Breast epithelium (tissue), 4 donors: Measurements from ENCODE around the gene PDLIM3. TPM values are rescaled to one million over a fixed set of nuclear protein-coding genes. Genes with fewer than 3 reads are reported as not detected.

ENCODE experiments used
- DNase-seq, 2 donors: peaks; one replicate each; pipeline ENCODE4 v3.0.0-alpha.2; 2019; ENCODE audit warnings: low spot score in 2 of 2
- H3K27ac ChIP-seq, 2 donors: fragments of 200-600 bp; sonication (generic) in 1 of 2; one replicate each; pipeline ENCODE4 v1.5.1; 2016 to 2019; ENCODE audit warnings: mild to moderate bottlenecking in 1 of 2
- H3K27me3 ChIP-seq, 2 donors: fragments of 200-600 bp; sonication (generic) in 1 of 2; one replicate each; pipeline versions ENCODE4 v1.5.1 to v1.6.0; 2017 to 2019; ENCODE audit warnings: control low read depth in 1 of 2, mild to moderate bottlenecking in 1 of 2
- H3K36me3 ChIP-seq: fragments of 200-600 bp; one replicate; pipeline ENCODE4 v1.5.1; 2019
- H3K4me1 ChIP-seq, 2 donors: fragments of 200-600 bp; sonication (generic); one replicate each; pipeline ENCODE4 v1.5.1; 2016 to 2019; ENCODE audit warnings: control low read depth in 1 of 2
- H3K4me3 ChIP-seq, 3 donors: fragments of 200-600 bp; sonication (generic); 1 replicate in 2 of 3; 2 replicates in 1 of 3; pipeline ENCODE4 v1.5.1; 2016 to 2019; ENCODE audit warnings: mild to moderate bottlenecking in 3 of 3, moderate library complexity in 2 of 3
- H3K9me3 ChIP-seq, 2 donors: fragments of 200-600 bp; sonication (generic) in 1 of 2; one replicate each; pipeline ENCODE4 v1.5.1; 2016 to 2019; ENCODE audit warnings: control low read depth in 1 of 2
- POLR2A ChIP-seq: fragments of 450-650 bp; IDR thresholded peaks from one replicate; pipeline ENCODE4 v1.6.1; 2016; ENCODE audit warnings: antibody characterized with exemption, mild to moderate bottlenecking, moderate library complexity
- POLR2AphosphoS5 ChIP-seq, 3 donors: sonication (generic); formaldehyde crosslinking; IDR thresholded peaks; one replicate each; pipeline ENCODE4 v1.6.1; 2017; ENCODE audit warnings: antibody characterized with exemption in 3 of 3
- intact Hi-C: fragments of 100-400 bp; cut with DNase I; formaldehyde crosslinking; loops from one replicate; pipeline ENCODE4 v1.15.1; 2023; ENCODE audit warnings: low total_unique reads
- total RNA-seq, 3 donors: library from RNA; depleted of rRNA; stranded (reverse); fragments of >200 nt; gene quantifications; one replicate each; pipeline ENCODE4 v1.1.0, GENCODE V29; 2016
- TF ChIP-seq, protein P1 (sequence below), 3 donors: fragments of 450-650 bp; IDR thresholded peaks; one replicate each; pipeline ENCODE4 v1.5.1; 2016 to 2017; ENCODE audit warnings: antibody characterized with exemption in 3 of 3, mild to moderate bottlenecking in 3 of 3, moderate library complexity in 3 of 3

Gene PDLIM3
- total RNA-seq, 3 donors from 2014 or later: 25.3 to 181 (median 175) TPM

DNA sequence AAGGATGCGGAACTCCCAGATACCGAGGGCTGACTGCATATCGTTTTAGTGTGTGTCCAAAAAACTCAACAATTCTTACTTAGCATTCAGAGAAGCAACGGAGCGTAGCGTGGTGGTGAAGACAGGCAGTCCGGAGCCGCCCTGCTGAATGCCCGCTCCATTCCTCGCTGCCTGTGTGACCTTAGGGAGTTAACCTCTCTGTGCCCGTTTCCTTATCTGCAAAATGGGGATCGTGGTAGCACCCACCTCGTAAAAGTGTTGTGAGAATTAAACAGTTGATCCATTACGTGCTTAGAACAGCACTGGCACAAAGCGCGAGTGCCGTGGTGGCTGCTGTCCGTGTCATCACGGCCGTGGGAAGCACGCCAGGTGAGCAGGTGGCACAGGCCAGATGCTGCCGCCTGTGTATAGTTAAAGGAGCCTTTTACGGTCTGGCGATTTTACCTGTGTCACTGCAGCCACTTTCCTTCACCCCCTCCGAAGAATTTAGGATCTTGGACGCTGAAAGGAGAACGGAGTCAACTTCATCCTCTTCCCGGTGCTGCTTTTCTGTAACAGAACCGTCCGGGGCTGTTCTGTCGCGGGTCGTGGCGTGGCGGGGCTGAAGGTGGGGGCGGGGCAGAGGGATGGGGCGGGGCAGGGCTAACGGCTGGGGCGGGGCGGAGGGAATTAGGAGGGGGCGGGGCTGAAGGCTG lies 64.7 kb downstream of the PDLIM3 start:
- Histone ChIP-seq H3K27ac (peak overlapping the region; percentile 70 to 73), H3K4me3 (peak overlapping the region; percentile 83 to 96 (median 92)), H3K36me3 (no peaks in the 10 kb centered on the region), H3K27me3 (no peaks in the 10 kb centered on the region), H3K4me1 (no peaks in the 10 kb centered on the region), H3K9me3 (no peaks in the 10 kb centered on the region)
- intact Hi-C loops: loop anchor here (10.0 kb wide), 1 partner anchor 124 kb away; no protein-coding TSS in a partner anchor
- peak; percentile 71 to 72 for DNase-seq
- TF ChIP-seq POLR2AphosphoS5 (IDR thresholded peaks at IDR 0.05) (peak in 2 of 3 donors; percentile 37 to 46), POLR2A (no peak)
- TF ChIP-seq, protein P1, sequence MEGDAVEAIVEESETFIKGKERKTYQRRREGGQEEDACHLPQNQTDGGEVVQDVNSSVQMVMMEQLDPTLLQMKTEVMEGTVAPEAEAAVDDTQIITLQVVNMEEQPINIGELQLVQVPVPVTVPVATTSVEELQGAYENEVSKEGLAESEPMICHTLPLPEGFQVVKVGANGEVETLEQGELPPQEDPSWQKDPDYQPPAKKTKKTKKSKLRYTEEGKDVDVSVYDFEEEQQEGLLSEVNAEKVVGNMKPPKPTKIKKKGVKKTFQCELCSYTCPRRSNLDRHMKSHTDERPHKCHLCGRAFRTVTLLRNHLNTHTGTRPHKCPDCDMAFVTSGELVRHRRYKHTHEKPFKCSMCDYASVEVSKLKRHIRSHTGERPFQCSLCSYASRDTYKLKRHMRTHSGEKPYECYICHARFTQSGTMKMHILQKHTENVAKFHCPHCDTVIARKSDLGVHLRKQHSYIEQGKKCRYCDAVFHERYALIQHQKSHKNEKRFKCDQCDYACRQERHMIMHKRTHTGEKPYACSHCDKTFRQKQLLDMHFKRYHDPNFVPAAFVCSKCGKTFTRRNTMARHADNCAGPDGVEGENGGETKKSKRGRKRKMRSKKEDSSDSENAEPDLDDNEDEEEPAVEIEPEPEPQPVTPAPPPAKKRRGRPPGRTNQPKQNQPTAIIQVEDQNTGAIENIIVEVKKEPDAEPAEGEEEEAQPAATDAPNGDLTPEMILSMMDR (IDR thresholded peaks at IDR 0.05): no peak

DNA sequence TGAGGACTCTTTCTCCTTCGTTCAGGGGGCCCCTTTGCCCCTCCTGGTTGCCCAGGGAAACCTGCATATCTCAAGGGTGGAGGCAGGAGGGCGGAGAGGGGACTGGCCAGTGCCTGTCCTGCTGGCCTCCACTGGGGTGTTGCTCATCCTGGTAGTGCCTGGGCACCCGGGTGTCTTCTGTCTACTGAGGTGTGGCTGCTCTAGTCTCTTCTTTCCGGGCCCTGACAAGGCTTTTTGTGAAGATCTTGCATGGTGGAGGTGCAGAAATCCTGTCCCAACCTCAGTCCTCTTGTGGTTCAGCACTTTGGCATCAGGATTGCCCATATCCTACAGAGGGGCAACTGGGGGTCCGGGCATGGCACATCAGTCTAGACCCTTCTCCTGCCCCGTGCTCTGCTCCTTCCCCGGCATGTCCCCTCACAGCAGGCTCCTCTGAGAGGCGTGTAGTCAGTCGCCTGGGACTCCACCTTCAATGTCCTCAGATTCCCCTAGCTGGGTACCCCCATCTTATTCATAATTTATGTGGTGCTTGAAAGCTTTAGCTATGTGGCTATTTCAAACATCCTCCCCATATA lies 65.6 kb downstream of the PDLIM3 start:
- intact Hi-C loops: loop anchor here (10.0 kb wide), 1 partner anchor 125 kb away; no protein-coding TSS in a partner anchor
- no peak for TF ChIP-seq POLR2A
- TF ChIP-seq POLR2AphosphoS5 (IDR thresholded peaks at IDR 0.05): no peak
- TF ChIP-seq, protein P1 (IDR thresholded peaks at IDR 0.05): no peak
- Histone ChIP-seq H3K9me3 (no peaks in the 10 kb centered on the region), H3K4me3 (no peak overlapping the region), H3K36me3 (no peaks in the 10 kb centered on the region), H3K27me3 (no peaks in the 10 kb centered on the region), H3K4me1 (no peaks in the 10 kb centered on the region), H3K27ac (no peak overlapping the region)
- no peak for DNase-seq

DNA sequence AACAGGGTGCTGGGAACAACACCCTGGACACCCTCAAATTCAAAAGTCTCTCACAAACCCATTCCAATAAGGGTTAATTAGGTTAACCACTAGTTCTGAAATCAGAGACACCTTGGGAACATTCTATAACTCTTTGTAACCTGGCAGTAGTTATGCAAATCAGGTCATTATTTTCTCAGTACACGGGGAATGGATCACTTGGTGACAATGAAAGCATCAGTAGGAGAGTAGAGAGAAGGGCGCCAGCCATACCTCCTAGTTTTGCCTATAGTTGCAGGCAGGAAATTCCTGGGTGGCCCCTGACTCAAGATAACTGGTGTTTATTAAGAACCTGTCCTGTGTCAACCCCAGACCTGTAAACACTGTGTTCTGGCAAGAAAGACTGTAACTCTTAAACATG lies 66.3 kb downstream of the PDLIM3 start:
- Histone ChIP-seq H3K27me3 (no peaks in the 10 kb centered on the region), H3K36me3 (no peaks in the 10 kb centered on the region), H3K4me3 (no peak overlapping the region), H3K27ac (no peak overlapping the region), H3K4me1 (no peaks in the 10 kb centered on the region), H3K9me3 (no peaks in the 10 kb centered on the region)
- TF ChIP-seq POLR2A (no peak), POLR2AphosphoS5 (IDR thresholded peaks at IDR 0.05) (no peak)
- TF ChIP-seq, protein P1 (IDR thresholded peaks at IDR 0.05): no peak
- intact Hi-C loops: no loop called here
- DNase-seq: no peak

DNA sequence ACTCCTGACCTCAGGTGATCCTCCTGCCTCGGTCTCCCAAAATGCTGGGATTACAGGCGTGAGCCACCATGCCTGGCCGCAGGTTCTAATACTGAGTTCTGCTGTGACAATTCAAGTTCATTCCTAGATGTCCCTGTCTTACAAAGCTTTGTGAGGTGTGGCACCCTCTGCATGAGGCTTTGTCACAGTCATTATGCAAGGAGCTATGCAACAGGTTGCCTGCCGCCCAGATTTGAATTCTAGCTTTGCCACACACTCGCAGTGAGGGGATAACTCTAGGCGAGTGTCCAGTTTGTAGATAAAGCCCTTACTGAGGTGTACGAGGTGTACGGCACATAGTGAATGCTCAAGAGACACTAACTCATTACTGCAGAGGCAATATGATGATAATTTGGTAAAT lies 67.3 kb downstream of the PDLIM3 start:
- H3K36me3 ChIP-seq: no peaks in the 10 kb centered on the region
- no peaks in the 10 kb centered on the region for H3K4me1 ChIP-seq
- H3K9me3 ChIP-seq: no peaks in the 10 kb centered on the region
- intact Hi-C loops: no loop called here
- H3K4me3 ChIP-seq: no peak overlapping the region
- TF ChIP-seq, protein P1 (IDR thresholded peaks at IDR 0.05): no peak
- TF ChIP-seq POLR2AphosphoS5 (IDR thresholded peaks at IDR 0.05): no peak
- no peak for TF ChIP-seq POLR2A
- no peak overlapping the region for H3K27ac ChIP-seq
- H3K27me3 ChIP-seq: no peaks in the 10 kb centered on the region
- DNase-seq: no peak

DNA sequence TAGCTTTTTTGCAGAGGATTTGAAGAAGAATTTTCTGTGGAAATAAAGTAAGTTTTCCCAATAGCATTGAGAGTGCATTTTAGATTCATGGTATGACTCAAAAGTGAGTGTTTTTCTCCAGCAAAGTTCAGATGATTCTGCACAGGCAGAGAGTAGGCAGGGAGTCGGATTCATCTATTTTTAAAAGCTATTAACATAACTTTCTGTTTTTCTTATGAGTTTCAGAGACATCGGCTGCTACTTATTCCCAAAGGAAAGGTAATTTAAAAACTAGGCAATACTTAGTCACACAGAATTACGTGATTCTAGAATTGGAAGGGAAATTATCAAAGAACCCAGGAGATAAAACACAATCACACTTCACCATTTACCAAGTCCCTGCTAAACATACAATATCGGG lies 68.2 kb downstream of the PDLIM3 start:
- TF ChIP-seq, protein P1 (IDR thresholded peaks at IDR 0.05): no peak
- no peak for TF ChIP-seq POLR2A
- no peak for TF ChIP-seq POLR2AphosphoS5 (IDR thresholded peaks at IDR 0.05)
- no peaks in the 10 kb centered on the region for H3K27me3 ChIP-seq
- DNase-seq: no peak
- no peak overlapping the region for H3K27ac ChIP-seq
- H3K9me3 ChIP-seq: no peaks in the 10 kb centered on the region
- no peaks in the 10 kb centered on the region for H3K4me1 ChIP-seq
- intact Hi-C loops: no loop called here
- H3K4me3 ChIP-seq: no peak overlapping the region
- H3K36me3 ChIP-seq: no peaks in the 10 kb centered on the region
